Measurements from ENCODE around the gene PCDHA6. TPM values are rescaled to one million over a fixed set of nuclear protein-coding genes. Genes with fewer than 3 reads are reported as not detected.
"Not testable (repeated sequence)": the region's sequence is repeated elsewhere in the genome, so short reads cannot be mapped to it uniquely, and the experiment has no call there.

Gene PCDHA6, protein sequence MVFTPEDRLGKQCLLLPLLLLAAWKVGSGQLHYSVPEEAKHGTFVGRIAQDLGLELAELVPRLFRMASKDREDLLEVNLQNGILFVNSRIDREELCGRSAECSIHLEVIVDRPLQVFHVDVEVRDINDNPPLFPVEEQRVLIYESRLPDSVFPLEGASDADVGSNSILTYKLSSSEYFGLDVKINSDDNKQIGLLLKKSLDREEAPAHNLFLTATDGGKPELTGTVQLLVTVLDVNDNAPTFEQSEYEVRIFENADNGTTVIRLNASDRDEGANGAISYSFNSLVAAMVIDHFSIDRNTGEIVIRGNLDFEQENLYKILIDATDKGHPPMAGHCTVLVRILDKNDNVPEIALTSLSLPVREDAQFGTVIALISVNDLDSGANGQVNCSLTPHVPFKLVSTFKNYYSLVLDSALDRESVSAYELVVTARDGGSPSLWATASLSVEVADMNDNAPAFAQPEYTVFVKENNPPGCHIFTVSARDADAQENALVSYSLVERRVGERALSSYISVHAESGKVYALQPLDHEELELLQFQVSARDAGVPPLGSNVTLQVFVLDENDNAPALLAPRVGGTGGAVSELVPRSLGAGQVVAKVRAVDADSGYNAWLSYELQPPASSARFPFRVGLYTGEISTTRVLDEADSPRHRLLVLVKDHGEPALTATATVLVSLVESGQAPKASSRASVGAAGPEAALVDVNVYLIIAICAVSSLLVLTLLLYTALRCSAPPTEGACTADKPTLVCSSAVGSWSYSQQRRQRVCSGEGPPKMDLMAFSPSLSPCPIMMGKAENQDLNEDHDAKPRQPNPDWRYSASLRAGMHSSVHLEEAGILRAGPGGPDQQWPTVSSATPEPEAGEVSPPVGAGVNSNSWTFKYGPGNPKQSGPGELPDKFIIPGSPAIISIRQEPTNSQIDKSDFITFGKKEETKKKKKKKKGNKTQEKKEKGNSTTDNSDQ
- total RNA-seq (2022) = 1.0 and 1.5 TPM in 2 replicates
- Bru-seq, nascent RNA = percentile 42 among the genes with signal in this experiment
- percentile 73 among the genes with signal in this experiment for BruChase-seq, experiment 1, labeled RNA remaining after a 6-hour chase
- percentile 51 among the genes with signal in this experiment for BruChase-seq, experiment 2, labeled RNA remaining after a 2-hour chase
- long read RNA-seq, partial matches to known transcripts = 0 of 2 reads
- long read RNA-seq, other reads (novel, unspliced or antisense) = 1 of 2 reads

DNA sequence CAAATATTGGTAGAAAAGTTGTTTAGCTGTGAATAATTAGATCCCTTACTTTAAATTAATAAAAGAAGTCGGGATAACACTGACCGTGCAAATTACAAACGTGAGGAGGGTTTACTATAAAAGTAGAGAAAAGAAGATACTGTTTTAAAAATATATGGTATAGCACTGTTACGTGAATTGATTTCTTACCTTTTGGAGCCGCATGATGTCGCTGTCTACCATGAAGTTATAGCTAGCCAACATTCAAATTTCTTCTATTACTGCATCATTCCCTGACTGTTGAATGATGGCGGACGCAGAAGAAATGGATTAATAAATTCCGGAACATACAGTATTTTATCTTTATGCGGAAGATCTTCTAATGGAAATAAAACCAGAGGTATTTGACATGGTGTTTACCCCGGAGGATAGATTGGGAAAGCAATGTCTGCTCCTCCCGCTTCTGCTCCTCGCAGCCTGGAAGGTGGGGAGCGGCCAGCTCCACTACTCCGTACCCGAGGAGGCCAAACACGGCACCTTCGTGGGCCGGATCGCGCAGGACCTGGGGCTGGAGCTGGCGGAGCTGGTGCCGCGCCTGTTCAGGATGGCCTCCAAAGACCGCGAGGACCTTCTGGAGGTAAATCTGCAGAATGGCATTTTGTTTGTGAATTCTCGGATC is at the start of gene PCDHA6:
TSS of gene PCDHA6 (plus strand) at position 257 of the 658 bp plus-strand sequence. CDS start at position 389, 132 bp downstream.
- Mint-ChIP-seq H3K4me1 (ENCODE audit: insufficient read depth, unreplicated experiment) (no peaks in the 10 kb centered on the region), H3K4me3 (ENCODE audit: unreplicated experiment) (peak within 1 kb of the TSS; percentile 81), H3K27me3 (ENCODE audit: insufficient read depth, unreplicated experiment) (no peaks in the 10 kb centered on the region), H3K9me3 (ENCODE audit: unreplicated experiment) (peaks cover 4% of the 10 kb centered on the region), H3K36me3 (ENCODE audit: insufficient read depth, unreplicated experiment) (peaks cover 5% of the 10 kb centered on the region), H3K27ac (ENCODE audit: low read depth, unreplicated experiment) (no peak within 1 kb of the TSS)
- TF ChIP-seq, protein P1, sequence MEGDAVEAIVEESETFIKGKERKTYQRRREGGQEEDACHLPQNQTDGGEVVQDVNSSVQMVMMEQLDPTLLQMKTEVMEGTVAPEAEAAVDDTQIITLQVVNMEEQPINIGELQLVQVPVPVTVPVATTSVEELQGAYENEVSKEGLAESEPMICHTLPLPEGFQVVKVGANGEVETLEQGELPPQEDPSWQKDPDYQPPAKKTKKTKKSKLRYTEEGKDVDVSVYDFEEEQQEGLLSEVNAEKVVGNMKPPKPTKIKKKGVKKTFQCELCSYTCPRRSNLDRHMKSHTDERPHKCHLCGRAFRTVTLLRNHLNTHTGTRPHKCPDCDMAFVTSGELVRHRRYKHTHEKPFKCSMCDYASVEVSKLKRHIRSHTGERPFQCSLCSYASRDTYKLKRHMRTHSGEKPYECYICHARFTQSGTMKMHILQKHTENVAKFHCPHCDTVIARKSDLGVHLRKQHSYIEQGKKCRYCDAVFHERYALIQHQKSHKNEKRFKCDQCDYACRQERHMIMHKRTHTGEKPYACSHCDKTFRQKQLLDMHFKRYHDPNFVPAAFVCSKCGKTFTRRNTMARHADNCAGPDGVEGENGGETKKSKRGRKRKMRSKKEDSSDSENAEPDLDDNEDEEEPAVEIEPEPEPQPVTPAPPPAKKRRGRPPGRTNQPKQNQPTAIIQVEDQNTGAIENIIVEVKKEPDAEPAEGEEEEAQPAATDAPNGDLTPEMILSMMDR (IDR thresholded peaks at IDR 0.05; ENCODE audit: unreplicated experiment) = peak; percentile 37
- TSS peak; percentile 39 for BruUV-seq (replicated peaks)
- intact Hi-C loops (cut with micrococcal nuclease) = loop anchor here (1.0 kb wide), 1 partner anchor 213 kb away; no protein-coding TSS in a partner anchor
- peak; percentile 48 for DNase-seq (ENCODE audit: unreplicated experiment)
- CTCF ChIA-PET = interaction anchor here (0.6 to 3.8 kb wide), 10 partner anchors 9 to 773 kb away, joined by 3 to 27 read pairs (median 4); partner anchors contain the start of gene PCDHA4
- POLR2A ChIA-PET = interaction anchor here (1.2 to 2.6 kb wide), 3 partner anchors 20 to 221 kb away, joined by 3 to 19 read pairs (median 8); no protein-coding TSS in a partner anchor

DNA sequence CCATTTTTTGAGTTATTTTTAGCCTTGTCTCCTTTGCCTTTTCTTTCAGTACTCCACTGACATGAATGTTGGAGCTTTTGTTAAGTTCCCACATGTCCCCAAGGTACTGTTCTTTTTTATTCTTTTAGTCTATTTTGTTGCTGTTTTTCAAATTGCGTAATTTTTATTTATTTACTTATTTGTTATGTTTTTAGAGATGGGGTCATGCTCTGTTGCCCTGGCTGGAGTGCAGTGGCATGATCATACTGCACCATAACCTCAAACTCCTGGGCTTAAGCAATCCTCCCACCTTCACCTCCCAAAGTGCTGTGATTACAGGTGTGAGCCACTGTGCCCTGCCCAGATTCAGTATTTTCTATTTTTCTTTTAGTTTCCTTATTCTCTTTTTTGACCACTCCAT is 47.2 kb upstream of the PCDHA6 start:
- Mint-ChIP-seq H3K9me3 (ENCODE audit: unreplicated experiment) (peaks cover 66% of the 10 kb centered on the region), H3K27me3 (ENCODE audit: insufficient read depth, unreplicated experiment) (no peaks in the 10 kb centered on the region), H3K27ac (ENCODE audit: low read depth, unreplicated experiment) (no peak overlapping the region), H3K36me3 (ENCODE audit: insufficient read depth, unreplicated experiment) (no peaks in the 10 kb centered on the region), H3K4me1 (ENCODE audit: insufficient read depth, unreplicated experiment) (no peaks in the 10 kb centered on the region), H3K4me3 (ENCODE audit: unreplicated experiment) (no peak overlapping the region)
- POLR2A ChIA-PET = no interaction called here
- no peak for DNase-seq (ENCODE audit: unreplicated experiment)
- intact Hi-C loops (cut with micrococcal nuclease) = no loop called here
- BruUV-seq (replicated peaks) = no TSS peak
- TF ChIP-seq, protein P1 (IDR thresholded peaks at IDR 0.05; ENCODE audit: unreplicated experiment) = no peak
- CTCF ChIA-PET = interaction anchor here (1.1 kb wide), 1 partner anchor 25 kb away, joined by 4 read pairs; no protein-coding TSS in a partner anchor

DNA sequence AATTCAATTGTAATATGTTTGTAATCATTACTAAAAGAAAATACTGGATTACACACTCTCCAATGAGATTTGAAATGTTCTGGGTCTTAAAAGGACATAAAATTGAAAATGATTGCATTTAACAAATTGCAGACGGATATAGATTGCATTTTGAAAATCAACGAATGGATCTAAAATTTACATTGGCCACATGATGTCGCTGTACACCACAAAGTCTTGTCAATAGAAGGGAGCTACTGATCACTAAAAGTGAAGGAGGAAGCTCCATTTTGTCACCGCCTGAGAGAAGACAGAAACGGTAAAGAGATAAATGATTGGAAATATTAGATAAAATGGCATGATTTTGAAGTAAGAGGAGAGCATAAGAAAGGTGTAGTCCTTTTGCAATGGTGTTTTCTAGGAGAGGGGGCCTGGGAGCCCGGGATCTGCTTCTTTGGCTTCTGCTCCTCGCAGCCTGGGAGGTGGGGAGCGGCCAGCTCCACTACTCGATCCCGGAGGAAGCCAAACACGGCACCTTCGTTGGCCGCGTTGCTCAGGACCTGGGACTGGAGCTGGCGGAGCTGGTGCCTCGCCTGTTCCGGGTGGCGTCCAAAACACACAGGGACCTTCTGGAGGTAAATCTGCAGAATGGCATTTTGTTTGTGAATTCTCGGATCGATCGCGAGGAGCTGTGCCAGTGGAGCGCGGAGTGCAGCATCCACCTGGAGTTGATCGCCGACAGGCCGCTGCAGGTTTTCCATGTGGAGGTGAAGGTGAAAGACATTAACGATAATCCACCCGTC is 41.7 kb upstream of the PCDHA6 start, which contains the start of gene PCDHA1:
TSS of gene PCDHA1 (plus strand) at position 236 of the 782 bp plus-strand sequence.
- ChIA-PET POLR2A (no interaction called here), CTCF (interaction anchor here (0.6 to 1.8 kb wide), 3 partner anchors 21 to 72 kb away, joined by 3 to 7 read pairs (median 4); partner anchors contain the start of gene PCDHA4)
- Mint-ChIP-seq H3K27ac (ENCODE audit: low read depth, unreplicated experiment) (no peak within 1 kb of the TSS), H3K9me3 (ENCODE audit: unreplicated experiment) (peaks cover 36% of the 10 kb centered on the region), H3K4me1 (ENCODE audit: insufficient read depth, unreplicated experiment) (no peaks in the 10 kb centered on the region), H3K27me3 (ENCODE audit: insufficient read depth, unreplicated experiment) (no peaks in the 10 kb centered on the region), H3K36me3 (ENCODE audit: insufficient read depth, unreplicated experiment) (peaks cover 5% of the 10 kb centered on the region), H3K4me3 (ENCODE audit: unreplicated experiment) (peak within 1 kb of the TSS; percentile 42)
- TF ChIP-seq, protein P1 (IDR thresholded peaks at IDR 0.05; ENCODE audit: unreplicated experiment) = no peak
- no TSS peak for BruUV-seq (replicated peaks)
- intact Hi-C loops (cut with micrococcal nuclease) = no loop called here
- peak; percentile 51 for DNase-seq (ENCODE audit: unreplicated experiment)

DNA sequence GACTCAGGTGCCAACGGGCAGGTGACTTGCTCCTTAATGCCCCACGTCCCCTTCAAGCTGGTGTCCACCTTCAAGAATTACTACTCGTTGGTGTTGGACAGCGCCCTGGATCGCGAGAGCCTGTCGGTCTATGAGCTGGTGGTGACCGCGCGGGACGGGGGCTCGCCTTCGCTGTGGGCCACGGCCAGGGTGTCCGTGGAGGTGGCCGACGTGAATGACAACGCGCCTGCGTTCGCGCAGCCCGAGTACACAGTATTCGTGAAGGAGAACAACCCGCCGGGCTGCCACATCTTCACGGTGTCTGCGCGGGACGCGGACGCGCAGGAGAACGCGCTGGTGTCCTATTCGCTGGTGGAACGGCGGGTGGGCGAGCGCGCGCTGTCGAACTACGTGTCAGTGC is 40.3 kb upstream of the PCDHA6 start:
- H3K27ac Mint-ChIP-seq (ENCODE audit: low read depth, unreplicated experiment); H3K4me3 Mint-ChIP-seq (ENCODE audit: unreplicated experiment); H3K27me3 Mint-ChIP-seq (ENCODE audit: insufficient read depth, unreplicated experiment); H3K4me1 Mint-ChIP-seq (ENCODE audit: insufficient read depth, unreplicated experiment); H3K36me3 Mint-ChIP-seq (ENCODE audit: insufficient read depth, unreplicated experiment); DNase-seq (ENCODE audit: unreplicated experiment); BruUV-seq (replicated peaks); intact Hi-C loops (cut with micrococcal nuclease); POLR2A ChIA-PET: not testable (repeated sequence)
- CTCF ChIA-PET = interaction anchor here (1.8 kb wide), 1 partner anchor 20 kb away, joined by 7 read pairs; the partner anchor contains the start of gene PCDHA4
- H3K9me3 Mint-ChIP-seq (ENCODE audit: unreplicated experiment) = peaks cover 30% of the 10 kb centered on the region

DNA sequence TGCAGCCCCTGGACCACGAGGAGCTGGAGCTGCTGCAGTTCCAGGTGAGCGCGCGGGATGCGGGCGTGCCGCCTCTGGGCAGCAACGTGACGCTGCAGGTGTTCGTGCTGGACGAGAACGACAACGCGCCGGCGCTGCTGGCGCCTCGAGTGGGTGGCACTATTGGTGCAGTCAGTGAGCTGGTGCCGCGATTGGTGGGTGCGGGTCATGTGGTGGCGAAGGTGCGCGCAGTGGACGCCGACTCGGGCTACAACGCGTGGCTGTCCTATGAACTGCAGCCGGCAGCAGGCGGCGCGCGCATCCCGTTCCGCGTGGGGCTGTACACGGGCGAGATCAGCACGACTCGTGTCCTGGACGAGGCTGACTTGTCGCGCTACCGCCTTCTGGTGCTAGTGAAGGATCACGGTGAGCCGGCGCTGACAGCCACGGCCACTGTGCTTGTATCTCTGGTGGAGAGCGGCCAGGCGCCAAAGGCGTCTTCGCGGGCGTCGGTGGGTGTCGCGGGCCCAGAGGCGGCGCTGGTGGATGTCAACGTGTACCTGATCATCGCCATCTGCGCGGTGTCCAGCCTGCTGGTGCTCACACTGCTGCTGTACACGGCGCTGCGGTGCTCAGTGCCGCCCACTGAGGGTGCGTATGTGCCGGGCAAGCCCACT is 39.8 kb upstream of the PCDHA6 start:
- CTCF ChIA-PET = interaction anchor here (0.5 to 0.6 kb wide), 3 partner anchors 9 to 727 kb away, joined by 3 read pairs; no protein-coding TSS in a partner anchor
- POLR2A ChIA-PET; H3K27ac Mint-ChIP-seq (ENCODE audit: low read depth, unreplicated experiment); H3K4me1 Mint-ChIP-seq (ENCODE audit: insufficient read depth, unreplicated experiment); H3K27me3 Mint-ChIP-seq (ENCODE audit: insufficient read depth, unreplicated experiment); BruUV-seq (replicated peaks); H3K4me3 Mint-ChIP-seq (ENCODE audit: unreplicated experiment); intact Hi-C loops (cut with micrococcal nuclease); H3K36me3 Mint-ChIP-seq (ENCODE audit: insufficient read depth, unreplicated experiment); DNase-seq (ENCODE audit: unreplicated experiment): not testable (repeated sequence)
- peaks cover 29% of the 10 kb centered on the region for H3K9me3 Mint-ChIP-seq (ENCODE audit: unreplicated experiment)
